ENCODE measurements around the gene FXR2.
A peak's percentile ranks its signal among the peaks of the same experiment; 100 is the strongest.
"Not testable (repeated sequence)": the region's sequence is repeated elsewhere in the genome, so short reads cannot be mapped to it uniquely, and the experiment has no call there.

FXR2 gene

DNA sequence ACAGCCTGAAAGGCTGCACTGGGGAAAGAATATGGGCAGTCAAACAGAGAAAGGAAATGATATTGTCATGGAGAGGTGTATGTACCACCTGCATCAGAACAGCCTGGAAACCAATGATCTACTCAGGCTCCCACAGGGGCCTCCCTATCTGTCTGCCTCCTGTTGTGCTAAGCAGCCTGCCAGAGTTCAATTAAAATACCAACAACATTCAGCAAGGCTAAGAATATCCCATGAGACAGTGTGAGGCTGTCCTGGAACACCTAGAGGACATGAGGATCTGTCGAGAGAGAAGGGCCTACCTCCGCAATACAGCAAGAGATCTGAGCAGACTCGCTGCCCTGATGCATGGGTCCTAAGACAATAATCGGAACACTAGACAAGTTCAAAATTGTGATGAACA lies 8.4 kb downstream of the FXR2 start:
- no peak overlapping the region for H3K4me3 ChIP-seq (replicated peaks; ENCODE audit: low read depth, low read length)
- DNase-seq (ENCODE audit: extremely low read depth, low read depth) = no peak
- TF ChIP-seq, protein P1, sequence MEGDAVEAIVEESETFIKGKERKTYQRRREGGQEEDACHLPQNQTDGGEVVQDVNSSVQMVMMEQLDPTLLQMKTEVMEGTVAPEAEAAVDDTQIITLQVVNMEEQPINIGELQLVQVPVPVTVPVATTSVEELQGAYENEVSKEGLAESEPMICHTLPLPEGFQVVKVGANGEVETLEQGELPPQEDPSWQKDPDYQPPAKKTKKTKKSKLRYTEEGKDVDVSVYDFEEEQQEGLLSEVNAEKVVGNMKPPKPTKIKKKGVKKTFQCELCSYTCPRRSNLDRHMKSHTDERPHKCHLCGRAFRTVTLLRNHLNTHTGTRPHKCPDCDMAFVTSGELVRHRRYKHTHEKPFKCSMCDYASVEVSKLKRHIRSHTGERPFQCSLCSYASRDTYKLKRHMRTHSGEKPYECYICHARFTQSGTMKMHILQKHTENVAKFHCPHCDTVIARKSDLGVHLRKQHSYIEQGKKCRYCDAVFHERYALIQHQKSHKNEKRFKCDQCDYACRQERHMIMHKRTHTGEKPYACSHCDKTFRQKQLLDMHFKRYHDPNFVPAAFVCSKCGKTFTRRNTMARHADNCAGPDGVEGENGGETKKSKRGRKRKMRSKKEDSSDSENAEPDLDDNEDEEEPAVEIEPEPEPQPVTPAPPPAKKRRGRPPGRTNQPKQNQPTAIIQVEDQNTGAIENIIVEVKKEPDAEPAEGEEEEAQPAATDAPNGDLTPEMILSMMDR (IDR thresholded peaks at IDR 0.05; ENCODE audit: low read depth, low read length, missing control alignments) = no peak

DNA sequence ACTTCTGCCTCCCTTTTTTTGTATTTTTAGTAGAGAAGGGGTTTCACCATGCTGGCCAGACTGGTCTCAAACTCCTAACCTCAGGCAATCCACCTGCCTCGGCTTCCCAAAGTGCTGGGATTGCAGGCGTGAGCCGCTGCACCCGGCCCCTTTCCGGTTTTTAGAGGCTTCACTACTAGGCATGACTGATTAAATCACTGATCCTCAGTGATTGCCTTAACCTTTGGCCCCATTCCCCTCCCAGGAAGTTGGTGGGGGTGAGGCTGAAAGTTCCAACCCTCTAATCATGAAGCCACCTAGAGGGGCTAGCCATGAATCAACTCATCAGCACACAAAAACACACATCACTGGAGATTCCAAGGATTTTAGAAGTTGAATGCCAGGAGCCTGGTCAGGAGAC lies 17.1 kb downstream of the FXR2 start:
- not testable (repeated sequence) for DNase-seq (ENCODE audit: extremely low read depth, low read depth); H3K4me3 ChIP-seq (replicated peaks; ENCODE audit: low read depth, low read length)

DNA sequence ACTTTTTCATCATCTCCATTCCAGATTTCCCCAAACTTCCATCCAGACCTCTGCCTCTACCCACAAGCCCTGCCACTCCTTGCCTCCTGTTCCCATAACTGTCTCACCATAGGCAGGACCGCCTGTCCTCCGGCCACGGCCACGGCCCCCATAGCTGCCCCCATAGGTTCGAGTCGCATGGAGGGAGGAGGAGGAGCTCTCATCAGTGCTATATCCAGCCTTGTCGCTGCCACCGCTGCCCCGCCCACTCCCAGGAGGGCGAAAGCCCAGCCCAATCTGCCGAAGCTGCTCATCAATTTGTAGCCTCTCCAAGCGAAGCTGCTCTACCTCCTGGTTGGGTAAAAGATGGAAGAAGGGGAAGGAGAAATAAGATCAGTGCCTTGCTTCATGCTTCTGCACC lies 21.4 kb downstream of the FXR2 start:
- TF ChIP-seq, protein P1 (IDR thresholded peaks at IDR 0.05; ENCODE audit: low read depth, low read length, missing control alignments) = no peak
- H3K4me3 ChIP-seq (replicated peaks; ENCODE audit: low read depth, low read length) = no peak overlapping the region
- no peak for DNase-seq (ENCODE audit: extremely low read depth, low read depth)

DNA sequence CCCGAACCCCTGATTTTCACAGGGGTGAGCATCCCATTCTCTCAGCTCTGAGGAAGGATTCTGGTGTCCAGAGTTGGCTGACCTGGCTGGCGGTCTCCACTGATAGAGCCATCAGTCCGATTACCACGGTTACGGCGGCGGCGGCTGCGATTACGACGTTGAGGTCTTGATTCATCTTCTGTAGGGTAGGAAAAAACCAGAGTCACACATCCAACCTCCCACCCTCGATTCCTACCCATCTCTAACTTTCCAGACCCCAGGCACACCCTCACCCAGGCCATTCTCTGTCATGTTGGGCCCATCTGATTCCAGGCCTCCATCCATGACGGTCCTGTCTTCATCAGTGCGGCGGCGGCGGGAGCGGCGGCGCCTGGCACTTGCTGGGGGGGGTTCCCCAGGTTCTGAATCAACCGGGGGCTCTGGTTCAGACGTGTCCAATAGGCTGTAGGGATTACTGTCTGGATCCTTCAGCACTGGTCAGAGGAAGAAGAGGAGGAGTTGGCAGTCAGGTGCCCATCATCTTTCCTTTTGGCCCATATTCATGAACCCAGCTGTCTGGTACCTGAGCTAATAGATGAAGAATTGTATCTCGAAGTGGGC lies 22.2 kb downstream of the FXR2 start:
- DNase-seq (ENCODE audit: extremely low read depth, low read depth) = no peak
- TF ChIP-seq, protein P1 (IDR thresholded peaks at IDR 0.05; ENCODE audit: low read depth, low read length, missing control alignments) = no peak

DNA sequence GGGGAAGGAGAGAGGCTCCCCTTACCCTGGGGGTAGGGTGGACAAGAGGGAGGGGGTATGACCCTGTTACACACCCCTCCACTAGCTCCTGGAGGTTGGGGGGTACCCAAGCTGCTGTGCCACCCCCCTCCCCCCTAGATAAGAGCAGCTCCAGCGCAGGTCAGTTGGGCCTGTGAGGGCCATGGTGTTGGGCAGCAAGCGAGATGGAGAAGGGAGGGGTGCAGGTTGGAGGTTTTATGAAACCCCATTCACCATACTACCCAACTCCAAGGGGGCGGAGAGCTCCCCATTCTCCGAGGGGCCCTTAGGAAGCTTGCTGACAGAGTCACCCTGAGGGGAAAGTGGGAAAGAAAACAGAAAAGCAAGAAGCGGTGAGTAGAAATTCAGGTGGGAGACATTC lies 23.1 kb downstream of the FXR2 start:
- TF ChIP-seq, protein P1 (IDR thresholded peaks at IDR 0.05; ENCODE audit: low read depth, low read length, missing control alignments) = no peak
- no peak for DNase-seq (ENCODE audit: extremely low read depth, low read depth)
- no peak overlapping the region for H3K4me3 ChIP-seq (replicated peaks; ENCODE audit: low read depth, low read length)

More for the DNA sequence above, 22.2 kb downstream of the FXR2 start:
- no peak overlapping the region for H3K4me3 ChIP-seq (replicated peaks; ENCODE audit: low read depth, low read length)

DNA sequence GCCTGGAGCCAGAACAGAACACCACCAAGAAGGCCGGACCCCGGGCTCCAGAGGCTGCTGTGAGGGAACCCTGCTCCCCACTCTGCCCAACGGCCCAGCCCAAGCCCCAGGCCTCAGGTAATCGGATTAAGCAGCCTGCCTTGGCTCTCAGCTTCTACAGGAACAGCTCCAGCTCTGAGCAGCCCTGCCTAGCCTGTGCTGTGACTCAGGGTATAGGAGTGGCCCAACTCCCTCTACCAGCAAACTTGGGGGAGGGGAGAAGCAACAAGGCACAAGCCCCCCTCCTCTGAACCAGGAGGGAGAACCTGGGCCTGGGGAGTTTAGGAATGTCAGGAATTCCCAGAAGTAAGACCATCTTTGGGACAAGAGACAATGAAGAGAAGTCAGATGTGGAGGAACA lies 24.0 kb downstream of the FXR2 start:
- DNase-seq (ENCODE audit: extremely low read depth, low read depth) = no peak
- H3K4me3 ChIP-seq (replicated peaks; ENCODE audit: low read depth, low read length) = no peak overlapping the region
- TF ChIP-seq, protein P1 (IDR thresholded peaks at IDR 0.05; ENCODE audit: low read depth, low read length, missing control alignments) = no peak

DNA sequence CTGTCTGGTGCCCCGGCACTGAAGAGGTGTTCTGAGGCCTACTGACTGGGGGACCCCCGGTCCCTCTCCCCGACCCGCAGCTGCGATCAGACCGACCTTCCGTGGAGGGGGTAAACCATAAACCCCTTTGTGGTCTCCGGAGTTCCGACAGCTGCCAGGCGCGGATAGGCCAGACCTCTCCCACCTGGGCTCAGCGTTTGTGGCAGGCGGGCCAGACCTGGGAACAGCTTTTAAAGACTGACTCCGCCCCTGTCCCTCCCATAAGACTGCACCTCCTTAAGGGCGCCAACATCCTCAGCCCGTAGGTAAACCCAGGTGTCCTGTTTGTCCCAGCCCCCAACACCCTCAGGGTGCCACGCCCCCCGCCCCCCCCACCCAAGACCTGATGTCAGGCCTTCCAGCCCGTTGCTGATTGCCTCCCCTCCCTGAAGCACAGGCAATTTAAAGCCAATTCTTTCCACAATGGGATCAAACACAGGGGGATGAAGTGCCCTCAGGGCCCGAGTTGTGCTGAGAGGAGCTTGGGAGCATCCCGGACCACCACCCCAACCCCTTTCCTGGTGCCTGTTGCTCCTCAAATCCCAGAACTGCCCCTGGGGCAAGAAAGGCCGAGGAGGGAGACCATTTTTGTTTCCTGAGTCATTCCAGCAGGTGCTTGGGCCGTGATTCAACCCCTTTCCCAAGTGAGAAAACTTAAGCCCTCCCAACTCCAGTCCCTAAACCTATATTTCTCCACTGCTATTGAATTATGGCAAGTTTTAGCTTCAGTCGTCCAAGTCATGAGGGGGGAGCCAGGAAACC lies 24.6 kb downstream of the FXR2 start, which contains the start of gene SOX15:
Gene SOX15, minus strand, starts transcription at position 204 of the 801 bp plus-strand sequence. CDS start 418 bp downstream, outside the sequence.
- H3K4me3 ChIP-seq (replicated peaks; ENCODE audit: low read depth, low read length) = peak within 1 kb of the TSS; percentile 18
- TF ChIP-seq, protein P1 (IDR thresholded peaks at IDR 0.05; ENCODE audit: low read depth, low read length, missing control alignments) = no peak
- DNase-seq (ENCODE audit: extremely low read depth, low read depth) = no peak
